Fibroblast of peridontal ligament (primary cell): ENCODE data around the gene MRM1.

Source experiments
- DNase-seq: peaks from one replicate; pipeline ENCODE4 v3.0.0-alpha.2; 2010; ENCODE audit errors: extremely low read depth

MRM1 gene, protein sequence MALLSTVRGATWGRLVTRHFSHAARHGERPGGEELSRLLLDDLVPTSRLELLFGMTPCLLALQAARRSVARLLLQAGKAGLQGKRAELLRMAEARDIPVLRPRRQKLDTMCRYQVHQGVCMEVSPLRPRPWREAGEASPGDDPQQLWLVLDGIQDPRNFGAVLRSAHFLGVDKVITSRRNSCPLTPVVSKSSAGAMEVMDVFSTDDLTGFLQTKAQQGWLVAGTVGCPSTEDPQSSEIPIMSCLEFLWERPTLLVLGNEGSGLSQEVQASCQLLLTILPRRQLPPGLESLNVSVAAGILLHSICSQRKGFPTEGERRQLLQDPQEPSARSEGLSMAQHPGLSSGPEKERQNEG

DNA sequence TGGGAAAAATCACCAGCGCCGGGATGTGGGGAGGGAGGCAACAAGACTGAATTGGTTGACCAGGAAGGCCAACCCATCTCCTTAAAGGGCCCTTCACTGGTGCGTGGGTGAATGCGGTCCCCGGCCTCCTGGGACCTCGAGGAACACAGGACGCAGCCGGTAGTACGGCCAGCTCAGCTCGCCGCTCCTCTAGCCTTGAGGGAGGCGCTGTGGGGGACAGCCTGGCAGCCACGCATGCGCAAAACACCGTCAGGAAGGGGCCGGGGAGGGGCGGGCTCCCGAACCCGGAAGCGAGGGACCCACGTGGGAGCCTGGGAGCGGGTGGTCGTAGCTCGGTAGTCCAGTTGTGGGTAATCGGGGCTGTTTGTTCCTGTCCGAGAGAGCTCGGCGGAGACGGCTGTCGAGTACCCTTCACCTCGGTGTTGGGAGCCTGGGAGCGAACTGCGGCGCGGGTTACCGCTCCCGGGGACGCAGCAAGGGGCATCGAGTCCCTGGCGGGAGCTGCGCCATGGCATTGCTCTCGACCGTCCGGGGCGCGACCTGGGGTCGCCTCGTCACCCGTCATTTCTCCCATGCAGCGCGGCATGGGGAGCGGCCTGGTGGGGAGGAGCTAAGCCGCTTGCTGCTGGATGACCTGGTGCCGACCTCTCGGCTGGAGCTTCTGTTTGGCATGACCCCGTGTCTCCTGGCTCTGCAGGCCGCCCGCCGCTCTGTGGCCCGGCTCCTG is at the start of gene MRM1:
Gene MRM1, plus strand, starts transcription at position 281 of the 727 bp plus-strand sequence. Its CDS starts 228 bp downstream, at position 509.
- peak; percentile 80 for DNase-seq

DNA sequence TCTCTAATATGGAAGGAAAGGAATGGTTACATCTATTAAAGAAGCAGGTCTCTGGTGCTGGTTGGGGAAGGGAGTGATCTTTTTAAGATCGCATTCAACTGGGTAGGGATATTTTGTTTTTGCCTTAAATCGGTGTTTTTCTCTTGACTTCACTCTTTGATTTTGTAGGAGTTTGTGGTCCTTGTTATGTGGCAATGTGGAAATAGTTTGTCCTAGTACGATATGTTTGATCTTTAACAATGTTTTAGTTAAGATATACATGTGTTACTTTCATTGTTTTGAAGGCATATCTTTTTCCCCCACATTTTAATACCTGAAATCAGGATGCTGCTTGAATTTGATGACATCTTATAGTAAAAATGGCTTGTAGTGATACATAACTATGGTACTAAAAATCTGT is 47.9 kb upstream of the MRM1 start:
- DNase-seq, result no peak

DNA sequence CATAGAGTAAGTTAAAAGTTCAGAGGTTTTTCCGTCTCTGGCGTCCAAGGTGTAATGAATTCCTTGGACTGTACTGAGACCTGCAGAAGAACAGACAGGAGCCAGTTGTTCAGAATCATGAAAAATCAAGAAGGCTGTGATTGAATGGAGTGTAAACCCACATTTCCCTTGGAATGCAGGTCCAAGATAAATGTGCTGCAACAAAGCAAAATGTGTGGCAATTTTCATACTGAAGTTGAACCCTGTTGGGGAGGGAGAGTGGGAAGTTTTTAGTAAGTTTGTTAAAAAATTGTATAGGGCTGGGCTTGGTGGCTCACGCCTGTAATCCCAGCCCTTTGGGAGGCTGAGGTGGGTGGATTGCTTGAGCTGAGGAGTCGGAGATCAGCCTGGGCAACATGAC is 35.3 kb upstream of the MRM1 start:
- no peak for DNase-seq

DNA sequence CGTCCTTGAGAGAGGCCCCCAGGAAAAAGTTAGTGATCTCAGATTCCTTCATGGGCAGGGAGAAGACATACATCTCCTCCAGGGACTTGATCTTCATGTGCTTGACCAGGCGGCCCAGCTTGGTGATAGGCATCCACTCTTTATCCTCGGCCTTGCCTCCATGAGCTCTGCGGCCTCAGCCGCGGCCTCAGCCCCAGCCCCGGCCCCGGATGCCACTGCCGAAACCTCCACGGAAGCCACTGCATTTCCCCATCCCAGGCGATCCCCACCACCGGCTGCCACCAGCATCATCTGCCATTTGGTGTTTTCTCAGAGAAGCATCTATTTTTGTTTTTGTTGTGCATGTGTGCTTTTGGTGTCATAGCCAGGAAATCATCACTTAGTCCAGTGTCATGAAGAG is 26.4 kb upstream of the MRM1 start:
- DNase-seq, result no peak

DNA sequence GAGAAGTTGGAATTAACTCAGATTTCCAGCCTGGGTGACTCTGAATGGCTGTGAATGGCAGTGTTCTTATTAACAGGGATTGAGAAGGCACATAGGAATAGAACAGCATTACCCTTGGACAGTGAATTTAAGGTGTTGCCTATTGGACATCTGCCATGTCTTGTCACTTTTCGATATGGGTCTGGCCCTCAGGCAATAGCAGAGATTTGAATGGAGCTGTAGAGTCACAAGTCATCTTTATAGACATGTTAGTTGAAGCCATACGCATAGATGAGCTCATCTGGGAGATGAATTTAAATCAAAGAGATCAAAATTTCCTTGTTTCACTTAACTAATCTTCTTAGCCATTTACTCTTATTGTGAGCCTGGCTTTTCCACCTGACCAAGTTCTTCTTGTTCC is 24.6 kb upstream of the MRM1 start:
- DNase-seq, result no peak

DNA sequence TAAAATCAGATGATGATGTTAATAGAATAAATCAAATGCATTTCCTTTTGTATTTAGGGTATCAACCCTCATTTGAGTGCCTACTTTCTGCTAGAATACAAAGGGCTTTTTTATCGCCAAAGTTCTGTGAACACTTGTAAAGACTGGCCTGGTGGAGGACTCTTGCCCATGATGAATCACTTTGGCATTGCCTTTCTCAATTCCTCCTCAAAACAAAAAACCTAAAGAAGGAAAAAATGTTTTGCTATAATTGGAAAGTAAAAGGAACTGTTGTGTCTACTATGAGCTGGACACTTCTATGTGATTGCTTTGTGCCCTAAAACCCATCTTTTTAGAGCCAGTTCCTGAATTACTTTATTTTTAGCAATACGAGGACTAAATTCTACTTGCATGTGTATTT is 22.7 kb upstream of the MRM1 start:
- DNase-seq, result peak; percentile 55

DNA sequence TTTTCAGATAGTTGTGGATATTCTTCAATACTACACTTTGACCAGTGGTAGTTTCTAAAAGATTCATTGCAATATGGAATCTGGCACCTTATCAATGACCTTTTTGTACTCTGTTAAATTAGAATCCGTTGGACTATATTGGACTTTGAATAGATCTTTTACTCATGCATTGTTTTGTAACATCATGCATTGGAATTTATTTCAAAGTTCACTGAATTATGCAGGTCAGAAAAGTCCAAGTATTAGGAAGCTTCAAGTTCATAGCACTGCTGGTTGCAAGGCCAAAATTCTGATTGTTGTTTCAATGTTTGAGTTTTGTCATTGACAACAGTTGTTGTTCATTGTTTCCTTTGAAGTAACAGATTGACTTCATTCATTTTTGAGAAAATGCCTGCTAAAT is 17.6 kb upstream of the MRM1 start:
- DNase-seq, result no peak

DNA sequence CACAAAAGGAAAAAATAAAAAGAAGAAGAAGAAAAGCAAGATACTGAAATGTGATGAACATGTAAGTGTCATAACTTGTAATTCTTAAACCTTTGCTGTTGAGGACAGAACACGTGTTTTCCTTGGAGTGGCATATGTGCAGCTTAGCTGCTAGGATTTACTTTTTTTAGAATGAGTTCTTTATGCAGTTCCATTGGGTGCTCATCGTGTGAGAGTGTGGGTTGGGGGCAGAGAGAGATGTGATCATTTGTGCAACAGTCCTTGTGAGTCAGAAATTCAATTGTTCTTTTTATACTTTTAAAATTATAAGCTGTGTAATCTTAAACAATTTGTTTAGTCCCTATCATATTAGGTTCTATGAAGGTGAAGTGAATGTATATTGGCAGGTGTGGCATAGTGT is 15.2 kb upstream of the MRM1 start:
- no peak for DNase-seq

DNA sequence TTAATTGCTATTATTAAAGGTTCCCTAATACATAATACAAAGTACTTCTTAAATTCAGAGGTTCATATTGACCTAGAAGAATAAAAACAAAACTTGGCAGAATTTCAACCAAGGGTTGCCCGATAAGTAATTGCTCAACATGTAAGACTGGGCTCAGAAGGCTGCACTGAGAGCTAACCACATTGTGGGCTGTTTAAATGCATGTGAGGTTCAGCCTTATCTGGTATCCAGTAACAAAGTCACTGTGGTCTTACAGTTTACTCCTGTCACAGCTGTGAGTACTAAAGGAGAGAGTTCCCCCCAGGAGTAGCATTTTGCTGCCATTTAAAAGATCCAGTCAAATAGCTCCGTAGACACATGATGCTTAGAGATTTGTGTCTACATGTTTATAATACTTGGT is 11.3 kb upstream of the MRM1 start:
- DNase-seq, result peak; percentile 31

DNA sequence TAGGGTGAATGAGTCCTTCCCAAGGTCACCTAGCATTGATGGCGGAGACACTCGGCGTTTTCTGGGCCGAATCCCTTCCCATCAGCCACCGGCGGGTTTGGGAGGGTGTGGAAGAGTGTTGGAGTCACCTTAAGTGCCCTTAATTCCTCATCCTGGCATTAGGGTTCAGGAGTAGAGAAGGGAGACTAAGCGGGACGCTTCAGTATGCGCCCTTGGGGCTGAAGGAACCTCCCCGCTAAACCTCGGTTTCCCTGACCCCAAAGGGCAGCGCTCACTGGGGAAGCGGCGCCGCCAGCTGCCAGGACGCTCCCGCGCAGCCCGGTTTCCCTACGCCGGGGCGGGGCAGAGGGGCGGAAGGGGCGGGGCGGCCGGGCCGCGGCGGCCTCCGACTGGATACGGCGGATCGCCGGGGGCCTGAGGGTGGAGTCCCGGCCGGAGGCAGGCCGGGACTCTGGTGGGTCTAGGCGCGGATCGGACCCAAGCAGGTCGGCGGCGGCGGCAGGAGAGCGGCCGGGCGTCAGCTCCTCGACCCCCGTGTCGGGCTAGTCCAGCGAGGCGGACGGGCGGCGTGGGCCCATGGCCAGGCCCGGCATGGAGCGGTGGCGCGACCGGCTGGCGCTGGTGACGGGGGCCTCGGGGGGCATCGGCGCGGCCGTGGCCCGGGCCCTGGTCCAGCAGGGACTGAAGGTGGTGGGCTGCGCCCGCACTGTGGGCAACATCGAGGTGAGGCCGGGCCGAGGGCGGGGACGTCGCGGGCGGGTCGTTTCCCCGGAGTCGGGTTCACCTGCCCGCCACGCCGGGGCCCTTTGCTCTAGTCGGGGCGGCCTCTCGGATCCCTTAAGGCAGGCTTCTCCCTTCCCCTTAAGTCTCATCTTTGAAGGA is 9.7 kb upstream of the MRM1 start, which contains the start of gene DHRS11:
Gene DHRS11, plus strand, starts transcription at position 446 of the 882 bp plus-strand sequence. Its CDS starts 131 bp downstream, at position 577.
- peak; percentile 43 for DNase-seq

DNA sequence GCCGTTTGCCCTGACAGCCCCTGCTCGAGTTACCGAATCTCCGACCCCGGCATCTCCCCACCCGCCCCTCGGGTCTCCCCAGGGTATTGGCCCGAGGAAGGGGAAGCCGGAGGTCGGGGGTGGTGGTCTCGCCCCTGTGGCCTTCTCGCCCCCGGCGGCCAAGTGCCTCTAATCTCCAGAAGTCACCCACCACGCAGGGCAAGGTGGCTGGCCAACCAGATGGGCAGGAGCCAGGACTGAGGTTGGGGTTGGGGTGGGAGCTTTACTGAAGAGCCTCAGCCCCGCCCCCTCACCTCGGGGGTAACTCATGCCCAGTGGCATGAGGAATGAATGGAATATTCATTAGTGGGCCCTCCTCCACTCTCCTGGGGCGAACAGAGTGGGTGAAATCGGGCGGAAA is 9.1 kb upstream of the MRM1 start:
- DNase-seq, result no peak

DNA sequence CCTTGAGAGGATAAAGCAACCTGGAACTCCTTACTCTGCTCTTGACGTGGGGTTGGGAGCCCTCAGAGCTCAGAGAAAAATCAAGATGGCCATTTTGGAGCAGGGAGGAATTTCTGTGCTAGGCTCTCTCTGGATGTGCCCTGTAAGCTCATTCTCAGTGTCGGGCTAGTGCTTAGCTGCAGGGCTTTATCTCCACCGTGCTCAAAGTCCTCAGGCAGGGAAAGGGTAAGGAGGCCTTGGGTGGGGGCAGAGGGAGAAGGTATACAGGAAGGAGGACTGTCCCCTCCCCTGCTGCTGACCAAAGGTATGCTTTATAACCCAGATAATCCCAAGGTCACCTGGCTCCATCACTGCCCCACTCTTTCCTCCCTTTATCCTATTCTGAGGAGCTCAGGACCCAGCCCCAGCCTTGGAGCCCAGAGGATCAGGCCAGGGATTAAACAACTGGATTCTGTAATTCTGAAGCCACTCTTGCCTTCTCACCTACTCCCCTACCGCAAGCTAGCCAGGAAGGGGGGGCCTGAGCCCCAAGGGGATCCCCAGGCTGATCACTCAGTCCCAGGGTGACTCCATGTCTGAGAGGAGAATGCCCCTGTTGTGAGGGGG is 8.6 kb upstream of the MRM1 start:
- DNase-seq, result no peak

DNA sequence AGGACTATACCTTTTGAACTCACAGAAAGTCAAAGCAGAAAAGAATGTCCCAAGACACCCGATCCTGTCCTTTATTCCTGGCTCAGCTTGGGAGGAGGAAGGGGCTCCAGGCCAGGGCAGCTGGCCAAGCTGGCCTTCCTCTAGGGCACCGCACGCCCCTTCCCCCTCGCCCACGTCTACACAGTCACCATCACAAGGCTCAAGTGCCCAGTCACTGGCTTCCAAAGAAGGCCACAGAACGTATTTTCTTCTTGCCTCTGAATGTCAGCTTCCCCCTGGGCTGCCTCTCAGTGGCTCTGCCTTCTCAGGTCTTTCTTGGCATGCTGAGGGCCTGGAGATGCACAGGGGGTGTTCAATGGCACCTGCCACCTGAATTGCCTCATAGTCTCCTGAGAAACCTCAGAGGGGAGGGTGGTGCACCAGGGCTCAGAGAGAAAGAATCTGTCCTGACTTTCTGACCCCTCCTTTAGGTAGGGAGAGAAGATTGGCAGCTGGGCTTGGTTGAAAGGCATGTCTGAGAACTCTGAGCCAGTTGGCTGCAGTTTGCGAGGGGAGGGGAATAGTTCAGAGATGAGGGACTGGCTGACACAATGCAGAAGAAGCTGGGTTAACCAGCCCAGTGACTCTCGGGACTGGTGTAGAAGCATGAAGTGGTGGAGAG is 7.6 kb upstream of the MRM1 start:
- no peak for DNase-seq

DNA sequence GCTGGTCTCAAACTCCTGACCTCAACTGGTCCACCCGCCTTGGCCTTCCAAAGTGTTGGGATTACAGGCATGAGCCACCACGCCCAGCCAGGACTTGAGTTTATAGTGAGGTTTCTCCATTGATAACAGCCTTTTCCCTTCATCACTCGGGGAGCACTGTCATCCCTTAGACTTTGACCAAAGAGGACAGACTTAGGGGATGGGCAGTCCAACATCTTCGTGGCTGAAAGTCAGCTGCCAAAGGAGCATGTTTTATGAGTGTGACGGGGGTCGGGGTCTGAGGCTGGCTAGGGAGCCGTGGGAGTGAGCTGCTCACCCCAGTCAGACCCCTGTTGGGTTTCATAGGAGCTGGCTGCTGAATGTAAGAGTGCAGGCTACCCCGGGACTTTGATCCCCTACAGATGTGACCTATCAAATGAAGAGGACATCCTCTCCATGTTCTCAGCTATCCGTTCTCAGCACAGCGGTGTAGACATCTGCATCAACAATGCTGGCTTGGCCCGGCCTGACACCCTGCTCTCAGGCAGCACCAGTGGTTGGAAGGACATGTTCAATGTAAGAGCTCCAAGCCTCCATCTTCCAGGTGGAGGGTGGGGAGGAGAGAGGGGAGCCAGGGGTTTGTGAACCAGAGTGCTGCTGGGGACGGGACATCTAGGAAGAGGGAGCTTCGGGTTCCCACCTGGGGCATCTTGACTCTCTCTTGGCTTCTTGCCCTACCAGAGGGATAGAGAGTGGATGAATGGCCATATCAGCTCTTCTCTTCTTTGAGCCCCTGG is 6.6 kb upstream of the MRM1 start:
- no peak for DNase-seq

DNA sequence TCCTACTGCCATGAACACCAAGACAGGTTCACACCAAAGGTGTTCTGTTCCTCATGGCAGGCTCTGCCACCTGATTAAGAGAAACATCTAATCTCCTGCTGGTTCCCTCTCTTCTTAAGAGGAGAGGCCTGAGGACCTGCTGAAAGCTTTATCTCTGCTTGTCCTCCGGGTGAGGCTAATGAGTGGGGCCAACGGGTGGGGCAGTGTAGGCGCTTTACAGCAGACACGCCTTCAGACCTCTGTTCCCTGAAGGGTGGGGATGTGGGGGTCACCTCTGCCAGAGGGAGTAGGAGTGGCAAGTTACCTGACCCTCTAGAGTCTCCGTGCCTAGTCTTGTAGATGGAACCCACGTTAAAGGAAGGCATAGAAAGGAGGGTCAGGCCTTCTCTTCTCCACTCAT is 4.2 kb upstream of the MRM1 start:
- no peak for DNase-seq

DNA sequence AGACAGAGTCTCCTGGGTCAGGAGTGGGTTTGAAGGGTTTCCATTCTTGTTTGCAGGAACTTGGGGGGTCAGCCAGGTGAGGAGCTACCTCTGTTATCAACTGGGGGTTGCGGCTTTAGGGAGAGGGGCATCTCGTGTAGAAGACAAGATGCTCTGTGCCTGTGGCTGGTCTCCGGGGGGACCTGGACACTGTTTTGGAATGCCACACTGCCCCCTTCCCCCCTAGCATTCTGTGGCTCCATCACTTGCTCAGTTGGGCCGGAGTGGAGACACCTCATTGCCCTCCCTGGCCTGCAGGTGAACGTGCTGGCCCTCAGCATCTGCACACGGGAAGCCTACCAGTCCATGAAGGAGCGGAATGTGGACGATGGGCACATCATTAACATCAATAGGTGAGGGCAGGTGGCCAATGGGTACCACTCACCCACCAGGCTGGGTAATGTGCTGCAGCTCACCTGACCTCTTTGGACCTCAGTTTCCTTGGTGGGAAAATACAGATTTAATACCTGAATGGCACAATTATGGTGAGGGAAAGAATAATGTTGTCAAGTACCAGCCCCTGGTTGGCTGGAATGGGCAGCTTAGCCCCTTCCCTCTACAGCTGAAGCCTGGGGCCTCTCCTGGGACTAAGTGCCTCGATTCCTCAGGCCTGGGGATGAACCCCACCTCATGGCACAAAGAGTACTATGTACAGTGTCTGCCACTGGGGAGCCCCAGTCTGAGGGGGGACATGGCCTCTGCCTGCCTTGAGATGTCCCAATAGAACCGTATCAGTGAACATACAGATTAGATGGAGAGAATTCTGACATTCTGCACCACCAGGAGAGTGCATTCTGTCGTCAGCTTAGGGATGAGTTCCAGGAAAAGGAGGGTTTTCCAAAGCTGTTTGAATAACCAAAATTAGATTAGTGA is 3.3 kb upstream of the MRM1 start:
- DNase-seq, result no peak

DNA sequence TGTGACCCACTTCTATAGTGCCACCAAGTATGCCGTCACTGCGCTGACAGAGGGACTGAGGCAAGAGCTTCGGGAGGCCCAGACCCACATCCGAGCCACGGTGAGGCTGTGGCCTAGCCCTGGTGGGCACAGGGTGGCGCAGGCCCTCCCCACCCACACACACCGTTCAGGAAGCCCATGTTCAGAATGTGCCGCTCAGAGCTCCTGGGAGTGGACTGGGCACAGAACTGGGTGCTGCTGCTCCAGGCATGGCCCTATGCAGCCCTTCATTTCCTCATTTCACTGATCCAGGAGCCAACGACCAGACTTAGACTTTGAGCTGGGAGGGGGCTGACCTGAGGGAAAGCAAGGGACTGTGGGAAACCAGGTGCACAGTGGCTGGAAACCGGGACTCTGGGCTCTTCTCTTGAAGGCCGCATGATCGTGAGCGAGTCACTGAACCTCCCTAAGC is 2.4 kb upstream of the MRM1 start:
- no peak for DNase-seq

DNA sequence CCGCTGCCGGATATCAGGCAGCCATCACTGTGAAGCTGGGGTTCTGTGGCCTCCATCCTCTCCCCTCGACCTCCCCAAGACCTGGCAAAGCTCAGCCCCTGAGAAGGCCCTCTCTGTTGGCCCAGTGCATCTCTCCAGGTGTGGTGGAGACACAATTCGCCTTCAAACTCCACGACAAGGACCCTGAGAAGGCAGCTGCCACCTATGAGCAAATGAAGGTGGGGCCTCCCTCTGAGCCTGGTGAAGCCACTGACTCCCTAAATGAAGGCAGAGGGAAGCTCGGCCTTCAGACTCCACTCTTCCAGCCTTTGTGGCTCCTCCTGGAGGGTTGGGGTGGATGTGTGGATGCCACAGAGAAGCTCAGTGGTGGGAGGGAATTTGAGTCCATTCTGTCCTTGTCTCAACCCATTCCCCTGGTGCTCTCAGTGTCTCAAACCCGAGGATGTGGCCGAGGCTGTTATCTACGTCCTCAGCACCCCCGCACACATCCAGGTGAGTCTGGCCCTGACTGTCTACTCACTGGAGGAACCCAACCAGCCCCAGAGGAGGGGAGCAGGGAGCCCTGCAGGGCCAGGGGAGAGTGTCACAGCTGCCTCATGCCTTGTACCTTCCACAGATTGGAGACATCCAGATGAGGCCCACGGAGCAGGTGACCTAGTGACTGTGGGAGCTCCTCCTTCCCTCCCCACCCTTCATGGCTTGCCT is 1.7 kb upstream of the MRM1 start:
- DNase-seq, result no peak

DNA sequence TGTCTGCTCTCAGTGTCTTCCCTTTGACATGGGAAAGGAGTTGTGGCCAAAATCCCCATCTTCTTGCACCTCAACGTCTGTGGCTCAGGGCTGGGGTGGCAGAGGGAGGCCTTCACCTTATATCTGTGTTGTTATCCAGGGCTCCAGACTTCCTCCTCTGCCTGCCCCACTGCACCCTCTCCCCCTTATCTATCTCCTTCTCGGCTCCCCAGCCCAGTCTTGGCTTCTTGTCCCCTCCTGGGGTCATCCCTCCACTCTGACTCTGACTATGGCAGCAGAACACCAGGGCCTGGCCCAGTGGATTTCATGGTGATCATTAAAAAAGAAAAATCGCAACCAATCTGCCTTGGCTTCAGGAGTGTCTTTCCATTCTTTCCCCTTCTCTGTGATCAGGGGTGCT is 918 bp upstream of the MRM1 start:
- no peak for DNase-seq
